Adrenal gland (tissue), 5 donors: ENCODE results near the gene SUN1.

Experiments
- CTCF ChIP-seq, 6 experiments: fragments of 450-650 bp in 4 of 6; fragments of 200-600 bp in 2 of 6; sonication (generic) in 1 of 6; IDR thresholded peaks; 1 replicate in 5 of 6; 2 replicates in 1 of 6; pipeline versions ENCODE4 v1.5.1 to v1.8.0; 2016 to 2021; ENCODE audit warnings: antibody characterized with exemption in 6 of 6, mild to moderate bottlenecking in 2 of 6, moderate library complexity in 1 of 6
- POLR2A ChIP-seq, 2 donors: fragments of 450-650 bp; IDR thresholded peaks; one replicate each; pipeline ENCODE4 v1.6.1; 2017; ENCODE audit warnings: antibody characterized with exemption in 2 of 2, mild to moderate bottlenecking in 2 of 2, moderate library complexity in 1 of 2
- donor health status: DM: no; HTN: no; CAD: no.

- TF ChIP-seq POLR2A (IDR thresholded peaks at IDR 0.05), result no peak
- no peak for TF ChIP-seq CTCF (IDR thresholded peaks at IDR 0.05)
Observed at GRCh38 chr7:825386-825785, 6.9 kb upstream of the SUN1 start.
